ENCODE data around the gene TBCD. TPM values are rescaled to one million over a fixed set of nuclear protein-coding genes. Genes with fewer than 3 reads are reported as not detected.

The TBCD gene
- total RNA-seq, 4 donors from 2014 or later = 30.5 to 94.3 (median 51.8) TPM

DNA sequence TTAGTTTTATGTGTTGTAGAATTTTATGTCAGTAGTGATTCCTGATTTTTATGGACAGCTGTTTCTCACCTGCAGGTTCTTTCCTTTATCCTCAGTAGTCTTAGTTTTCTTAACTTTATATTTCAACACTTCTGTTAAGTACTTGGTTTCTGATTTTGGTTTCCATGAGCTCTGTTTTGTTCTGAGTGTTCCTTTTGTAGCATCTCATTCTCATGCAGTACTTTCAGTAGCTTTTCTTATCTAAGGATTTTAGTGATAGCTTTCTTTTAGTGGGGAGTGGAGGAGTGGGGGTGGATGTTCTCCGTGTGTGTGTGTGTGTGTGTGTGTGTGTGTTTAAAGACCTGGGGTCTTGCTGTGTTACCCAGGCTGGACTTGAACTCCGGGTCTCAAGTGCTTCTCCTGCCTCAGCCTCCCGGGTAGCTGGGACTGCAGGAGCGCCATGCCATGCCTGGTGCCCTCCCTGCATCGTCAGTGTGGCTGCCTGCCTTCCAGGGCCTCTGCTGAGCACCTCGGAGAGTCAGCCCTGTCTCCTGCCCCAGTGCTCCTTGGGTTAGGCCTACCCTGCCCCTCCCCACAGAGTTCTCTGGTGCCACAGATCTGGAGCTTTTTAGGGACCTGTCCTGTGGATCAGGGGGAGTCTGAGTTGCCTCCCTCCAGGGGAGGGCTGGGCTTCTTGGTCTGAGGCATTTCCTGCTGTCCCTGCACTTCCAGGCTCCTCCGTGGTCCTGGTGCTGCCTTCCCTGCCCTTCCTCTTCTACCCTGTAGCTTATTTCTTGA is 92.2 kb downstream of the TBCD start:
- TF ChIP-seq, protein P1, sequence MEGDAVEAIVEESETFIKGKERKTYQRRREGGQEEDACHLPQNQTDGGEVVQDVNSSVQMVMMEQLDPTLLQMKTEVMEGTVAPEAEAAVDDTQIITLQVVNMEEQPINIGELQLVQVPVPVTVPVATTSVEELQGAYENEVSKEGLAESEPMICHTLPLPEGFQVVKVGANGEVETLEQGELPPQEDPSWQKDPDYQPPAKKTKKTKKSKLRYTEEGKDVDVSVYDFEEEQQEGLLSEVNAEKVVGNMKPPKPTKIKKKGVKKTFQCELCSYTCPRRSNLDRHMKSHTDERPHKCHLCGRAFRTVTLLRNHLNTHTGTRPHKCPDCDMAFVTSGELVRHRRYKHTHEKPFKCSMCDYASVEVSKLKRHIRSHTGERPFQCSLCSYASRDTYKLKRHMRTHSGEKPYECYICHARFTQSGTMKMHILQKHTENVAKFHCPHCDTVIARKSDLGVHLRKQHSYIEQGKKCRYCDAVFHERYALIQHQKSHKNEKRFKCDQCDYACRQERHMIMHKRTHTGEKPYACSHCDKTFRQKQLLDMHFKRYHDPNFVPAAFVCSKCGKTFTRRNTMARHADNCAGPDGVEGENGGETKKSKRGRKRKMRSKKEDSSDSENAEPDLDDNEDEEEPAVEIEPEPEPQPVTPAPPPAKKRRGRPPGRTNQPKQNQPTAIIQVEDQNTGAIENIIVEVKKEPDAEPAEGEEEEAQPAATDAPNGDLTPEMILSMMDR (IDR thresholded peaks at IDR 0.05) = no peak
- no peak for ATAC-seq (ENCODE audit: low FRiP score)
- DNase-seq (ENCODE audit: low spot score) = no peak

DNA sequence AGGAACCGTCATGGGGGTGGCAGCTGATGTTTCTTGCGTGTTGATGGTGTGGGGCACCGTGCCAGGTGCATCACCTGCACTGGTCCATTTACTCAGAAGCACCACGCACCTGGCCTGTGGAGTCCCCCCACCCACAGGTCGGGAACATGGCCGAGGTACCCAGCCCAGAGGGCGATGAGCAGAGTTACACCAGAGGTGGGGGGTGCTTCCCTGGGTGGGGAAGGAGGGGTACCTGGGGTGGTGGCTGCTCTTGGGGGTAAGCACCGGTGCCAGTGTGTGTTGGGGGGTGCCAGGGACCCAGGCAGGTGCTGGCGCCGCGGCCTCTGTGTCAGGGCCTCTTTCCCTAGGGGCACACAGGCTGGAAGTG is 92.9 kb downstream of the TBCD start:
- ATAC-seq (ENCODE audit: low FRiP score) = no peak
- no peak for DNase-seq (ENCODE audit: low spot score)
- TF ChIP-seq, protein P1 (IDR thresholded peaks at IDR 0.05) = no peak

DNA sequence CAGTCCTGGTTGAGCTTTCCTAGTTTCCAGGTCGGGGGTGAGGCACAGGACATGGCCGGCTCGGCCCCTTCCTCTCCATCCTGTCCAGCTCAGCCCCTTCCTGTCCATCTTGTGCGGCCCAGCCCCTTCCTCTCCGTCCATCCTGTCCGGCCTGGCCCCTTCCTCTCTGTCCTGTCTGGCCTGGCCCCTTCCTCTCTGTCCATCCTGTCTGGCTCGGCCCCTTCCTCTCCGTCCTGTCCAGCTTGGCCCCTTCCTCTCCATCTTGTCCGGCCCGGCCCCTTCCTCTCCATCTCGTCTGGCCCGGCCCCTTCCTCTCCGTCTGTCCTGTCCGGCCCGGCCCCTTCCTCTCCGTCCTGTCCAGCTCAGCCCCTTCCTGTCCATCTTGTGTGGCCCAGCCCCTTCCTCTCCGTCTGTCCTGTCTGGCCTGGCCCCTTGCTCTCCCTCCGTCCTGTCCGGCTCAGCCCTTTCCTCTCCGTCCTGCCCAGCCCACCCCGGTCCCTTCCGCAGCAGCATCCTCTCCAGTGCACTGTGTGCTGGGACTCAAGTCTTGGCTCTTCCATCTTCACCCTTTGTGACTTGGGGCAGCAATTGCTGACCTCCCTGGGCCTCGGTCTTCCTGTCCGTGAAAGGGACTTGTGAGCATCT is 93.4 kb downstream of the TBCD start:
- ATAC-seq (ENCODE audit: low FRiP score) (no peak), DNase-seq (ENCODE audit: low spot score) (no peak)
- TF ChIP-seq, protein P1 (IDR thresholded peaks at IDR 0.05) = no peak

DNA sequence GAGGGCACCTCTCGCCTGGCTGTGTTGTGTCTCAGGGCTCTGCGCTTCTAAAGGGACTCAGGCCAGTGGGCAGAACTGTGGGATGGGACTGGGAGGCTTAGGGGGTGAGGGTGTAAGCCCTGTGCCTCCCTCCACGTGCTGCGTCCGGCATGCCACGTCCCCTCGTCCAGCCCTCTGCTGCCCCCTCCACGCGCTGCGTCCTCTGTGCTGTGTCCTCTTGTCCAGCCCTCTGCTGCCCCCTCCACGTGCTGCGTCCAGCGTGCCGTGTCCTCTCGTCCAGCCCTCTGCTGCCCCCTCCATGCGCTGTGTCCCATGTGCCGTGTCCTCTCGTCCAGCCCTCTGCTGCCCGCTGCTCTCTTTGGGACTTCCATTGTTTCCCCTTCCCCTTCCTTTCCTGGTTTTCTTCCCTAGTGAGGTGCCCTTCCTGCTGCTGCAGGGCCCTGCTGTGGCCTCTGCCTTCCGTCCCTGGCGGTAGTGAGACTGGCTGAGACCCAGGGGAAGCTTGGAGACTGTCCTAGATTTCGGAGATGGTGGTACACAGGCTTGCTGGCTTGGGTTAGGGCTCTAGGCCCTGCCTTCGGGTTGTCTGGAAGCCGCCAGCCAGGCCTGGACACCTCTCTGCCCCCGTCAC is 94.3 kb downstream of the TBCD start:
- TF ChIP-seq, protein P1 (IDR thresholded peaks at IDR 0.05) = no peak
- DNase-seq (ENCODE audit: low spot score) (no peak), ATAC-seq (ENCODE audit: low FRiP score) (peak; percentile 20)

DNA sequence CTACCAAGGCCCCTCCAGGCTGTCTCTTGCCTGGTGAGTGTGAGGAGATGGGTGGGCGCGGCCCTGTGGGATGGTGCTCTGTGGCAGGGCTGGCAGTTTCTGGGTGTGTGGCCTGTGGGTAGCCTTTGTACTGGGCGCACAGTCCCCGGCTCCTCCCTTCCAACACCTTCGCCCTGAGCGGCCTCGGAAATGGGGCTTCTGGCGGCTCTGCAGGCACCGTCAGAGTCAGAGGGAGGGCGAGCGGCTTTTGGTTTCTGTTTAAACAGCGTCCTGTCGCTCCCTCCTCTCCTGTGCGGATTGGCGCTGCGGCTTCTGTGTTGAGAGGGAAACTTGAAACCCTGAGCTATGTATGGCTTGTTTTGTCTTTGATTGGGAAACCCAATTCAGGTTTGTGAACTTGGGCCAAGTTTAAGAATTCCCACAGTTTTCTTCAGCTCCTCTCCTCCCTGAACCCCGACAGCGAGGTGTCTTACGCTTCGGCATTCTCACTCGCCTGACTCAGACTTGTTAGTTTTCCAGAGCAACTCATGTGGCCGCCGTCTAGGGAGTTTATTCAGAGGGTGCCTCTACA is 96.2 kb downstream of the TBCD start:
- DNase-seq (ENCODE audit: low spot score) (no peak), ATAC-seq (ENCODE audit: low FRiP score) (no peak)
- TF ChIP-seq, protein P1 (IDR thresholded peaks at IDR 0.05) = no peak

DNA sequence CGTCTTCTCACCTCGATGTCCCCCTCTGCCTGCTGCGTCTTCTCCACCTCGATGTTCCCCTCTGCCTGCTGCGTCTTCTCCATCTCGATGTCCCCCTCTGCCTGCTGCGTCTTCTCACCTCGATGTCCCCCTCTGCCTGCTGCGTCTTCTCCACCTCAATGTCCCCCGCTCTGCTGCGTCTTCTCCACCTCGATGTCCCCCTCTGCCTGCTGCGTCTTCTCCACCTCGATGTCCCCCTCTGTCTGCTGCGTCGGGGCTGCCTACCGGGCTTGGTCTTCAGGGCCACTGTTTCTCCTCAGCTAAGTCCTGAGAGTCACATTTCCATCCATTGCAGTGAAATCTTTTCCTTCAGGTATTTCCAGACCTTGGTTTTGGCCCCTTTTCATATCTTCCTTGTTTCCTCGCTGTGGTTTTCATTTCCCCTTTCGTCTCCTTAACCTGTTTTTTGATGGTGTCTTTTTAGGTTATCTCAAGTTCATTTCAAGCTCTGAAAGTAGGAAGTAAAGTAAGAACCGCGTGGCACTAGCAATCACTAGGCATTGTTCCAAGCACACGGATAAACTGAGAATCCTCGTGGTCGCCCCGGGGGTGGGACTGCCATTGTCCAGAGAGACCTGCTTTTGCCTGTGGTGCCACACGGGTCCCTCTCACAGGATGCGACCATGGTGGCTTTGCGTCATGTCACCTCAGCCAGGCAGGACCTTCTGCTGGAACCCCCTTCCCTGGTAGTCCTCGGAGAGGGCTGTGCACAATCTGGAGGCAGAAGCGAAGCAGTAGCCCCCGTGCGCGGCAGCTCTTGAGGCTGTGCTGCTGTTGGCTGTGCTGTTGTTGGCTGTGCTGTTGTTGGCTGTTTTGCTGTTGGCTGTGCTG is 97.4 kb downstream of the TBCD start:
- DNase-seq (ENCODE audit: low spot score) (no peak), ATAC-seq (ENCODE audit: low FRiP score) (no peak)
- TF ChIP-seq, protein P1 (IDR thresholded peaks at IDR 0.05) = no peak

Data from omental fat pad (tissue), 4 donors.